GM12878 (cell line): ENCODE measurements around the gene HOXD12. TPM values are rescaled to one million over a fixed set of nuclear protein-coding genes. Genes with fewer than 3 reads are reported as not detected.

Experiments
- ATAC-seq: fragments of 200-7000 bp; cut with Tn5 transposase; 3 replicates; pipeline ENCODE4 v1.9.1; 2020; ENCODE audit warnings: mild to moderate bottlenecking, moderate library complexity
- BruUV-seq: library from RNA; stranded (reverse); fragments of 400-500 nt; replicated peaks from 2 replicates; lab custom pipeline; 2021; lab: Mats Ljungman, UMichigan
- CTCF ChIA-PET: fragments of 300-600 bp; sonication (Branson Sonifier 250); formaldehyde crosslinking; extraction: SDS; loops from one replicate; lab custom pipeline; 2021; ENCODE audit warnings: inconsistent platforms; lab: Yijun Ruan, JAX
- POLR2A ChIA-PET: fragments of 350-600 bp; formaldehyde crosslinking; extraction: SDS; loops from one replicate; lab custom pipeline; 2021; ENCODE audit warnings: inconsistent platforms; lab: Charles Lee
- RAD21 ChIA-PET: fragments of 300-600 bp; sonication (Branson Sonifier 250); formaldehyde crosslinking; loops from one replicate; lab custom pipeline; 2023; ENCODE audit warnings: antibody characterized with exemption; ENCODE audit not compliant: unreplicated experiment; lab: Charles Lee
- SMC1A ChIA-PET: fragments of 300-600 bp; sonication (Branson Sonifier 250); formaldehyde crosslinking; loops from one replicate; lab custom pipeline; 2023; ENCODE audit not compliant: unreplicated experiment, uncharacterized antibody; lab: Charles Lee
- DNase-seq: peaks from one replicate; pipeline ENCODE4 v3.0.0-alpha.2; 2011; ENCODE audit warnings: low read depth, low spot score
- FAIRE-seq: peaks from 3 replicates; lab custom pipeline; 2011; peaks lifted over from hg19 to GRCh38; lab: Jason Lieb, UNC
- H2AFZ ChIP-seq: 2 replicates; pipeline ENCODE4 v1.6.0; 2011; ENCODE audit warnings: low read depth, low read length, control low read depth; ENCODE audit not compliant: control insufficient read depth
- H3K27ac ChIP-seq: 2 replicates; pipeline ENCODE4 v1.5.1; 2011; ENCODE audit warnings: control low read depth; ENCODE audit not compliant: control insufficient read depth, insufficient read depth
- H3K27me3 ChIP-seq, 2 experiments: replicated peaks in 1 of 2; 2 replicates each; pipeline versions ENCODE4 v1.6.0 to v1.6.1; 2011; ENCODE audit warnings: low read length in 1 of 2; ENCODE audit not compliant: control insufficient read depth in 2 of 2, insufficient read depth in 2 of 2
- H3K36me3 ChIP-seq, 2 experiments: 2 replicates each; pipeline ENCODE4 v1.5.1; 2011; ENCODE audit warnings: low read length in 1 of 2; ENCODE audit not compliant: control insufficient read depth in 2 of 2, insufficient read depth in 2 of 2
- H3K4me1 ChIP-seq: 2 replicates; pipeline ENCODE4 v1.6.1; 2011; ENCODE audit warnings: mild to moderate bottlenecking, low read length, moderate library complexity, mixed read lengths; ENCODE audit not compliant: control insufficient read depth, insufficient read depth
- H3K4me2 ChIP-seq: 2 replicates; pipeline ENCODE4 v1.6.0; 2011; ENCODE audit warnings: control low read depth; ENCODE audit not compliant: control insufficient read depth, insufficient read depth
- H3K4me3 ChIP-seq: fragments of 200-600 bp; sonication (generic); 2 replicates; pipeline ENCODE4 v1.5.1; 2016
- H3K79me2 ChIP-seq: 2 replicates; pipeline ENCODE4 v1.6.0; 2011; ENCODE audit warnings: low read length; ENCODE audit not compliant: control insufficient read depth, insufficient read depth
- H3K9ac ChIP-seq: 2 replicates; pipeline ENCODE4 v1.8.0; 2011; ENCODE audit warnings: low read length, control low read depth, mixed read lengths; ENCODE audit not compliant: control insufficient read depth, insufficient read depth
- H3K9me3 ChIP-seq: replicated peaks from 3 replicates; pipeline ENCODE4 v1.5.1; 2011; ENCODE audit warnings: mild to moderate bottlenecking, low read length; ENCODE audit not compliant: control insufficient read depth, insufficient read depth
- H4K20me1 ChIP-seq: 2 replicates; pipeline ENCODE4 v1.6.0; 2011; ENCODE audit not compliant: control insufficient read depth, insufficient read depth
- CBX3 ChIP-seq: fragments of 200-600 bp; sonication (generic); IDR thresholded peaks from 2 replicates; pipeline ENCODE4 v1.6.1; 2016; ENCODE audit warnings: low read depth, borderline replicate concordance
- CEBPB ChIP-seq, 2 experiments: fragments of 150-350 bp in 1 of 2; IDR thresholded peaks; 2 replicates each; pipeline ENCODE4 v1.6.1; 2012 to 2014; ENCODE audit warnings: low read depth in 2 of 2, low read length in 2 of 2, borderline replicate concordance in 1 of 2, inconsistent platforms in 1 of 2
- GABPA ChIP-seq: IDR thresholded peaks from 2 replicates; pipeline ENCODE4 v1.6.1; 2014; ENCODE audit warnings: antibody characterized with exemption, low read depth, mild to moderate bottlenecking, inconsistent platforms
- HDGF ChIP-seq: fragments of 450-650 bp; IDR thresholded peaks from 2 replicates; pipeline ENCODE4 v1.6.1; 2016; ENCODE audit warnings: antibody characterized with exemption
- IRF4 ChIP-seq: IDR thresholded peaks from 2 replicates; pipeline ENCODE4 v1.6.1; 2011; ENCODE audit warnings: low read depth, low read length
- MEF2A ChIP-seq: IDR thresholded peaks from 2 replicates; pipeline ENCODE4 v1.6.1; 2011; ENCODE audit warnings: low read depth, mild to moderate bottlenecking, low read length, moderate library complexity; ENCODE audit not compliant: insufficient read depth
- MXI1 ChIP-seq: fragments of 150-350 bp; IDR thresholded peaks from 2 replicates; pipeline ENCODE4 v1.6.1; 2011; ENCODE audit warnings: low read depth, mild to moderate bottlenecking, inconsistent platforms, low read length, improper control_type of control experiment
- NFXL1 ChIP-seq: fragments of 450-650 bp; IDR thresholded peaks from 2 replicates; pipeline ENCODE4 v1.6.1; 2017; ENCODE audit warnings: antibody characterized with exemption, mild to moderate bottlenecking, borderline replicate concordance
- NR2F1 ChIP-seq: fragments of 450-650 bp; conservative IDR thresholded peaks from 2 replicates; pipeline ENCODE4 v1.6.1; 2017; ENCODE audit warnings: mild to moderate bottlenecking
- SPI1 ChIP-seq: IDR thresholded peaks from 2 replicates; pipeline ENCODE4 v1.6.1; 2011; ENCODE audit warnings: low read depth, mild to moderate bottlenecking, low read length, moderate library complexity, borderline replicate concordance; ENCODE audit not compliant: insufficient read depth
- WGBS: methylation state at CpG from one replicate; pipeline ENCODE4 v1.1.6; 2016; ENCODE audit warnings: low lambda C conversion rate; ENCODE audit not compliant: insufficient replicate concordance, insufficient coverage; ENCODE audit errors: missing lambda C conversion rate; 5-methylcytosine and 5-hydroxymethylcytosine counted together
- in situ Hi-C: fragments of 300-500 bp; cut with MboI; formaldehyde crosslinking; loops from 9 replicates; pipeline ENCODE4 v1.14.3; 2018; ENCODE audit warnings: mixed read lengths
- intact Hi-C: fragments of 100-400 bp; cut with micrococcal nuclease; formaldehyde crosslinking; loops from one replicate; pipeline ENCODE4 v1.14.2; 2022; ENCODE audit not compliant: unreplicated experiment
- polyA plus RNA-seq, 11 experiments: library from polyadenylated mRNA; depleted of rRNA in 4 of 11; unstranded in 6 of 11; stranded (reverse) in 5 of 11; fragments of >200 nt; fragmentation: Nextera tagmentation in 4 of 11; fragmentation: Illumina TruSeq in 1 of 11; extraction: Ambion mirVana in 4 of 11; extraction: Trizol in 1 of 11; gene quantifications; 1 replicate in 1 of 11; 2 replicates in 10 of 11; pipeline versions ENCODE4 v1.2.1 to v1.2.3, GENCODE V29; 2011 to 2016; ENCODE audit warnings: inconsistent platforms in 2 of 11, missing spikeins in 2 of 11, low read depth in 1 of 11
- total RNA-seq, 4 experiments: library from RNA; depleted of rRNA in 3 of 4; stranded (reverse); fragments of >200 nt in 3 of 4; fragmentation: Illumina TruSeq in 1 of 4; extraction: Trizol in 1 of 4; gene quantifications; 2 replicates each; pipeline versions ENCODE4 v1.2.1 to v1.2.3, GENCODE V29; 2013 to 2021
- TF ChIP-seq, protein P1 (sequence below): fragments of 450-650 bp; IDR thresholded peaks from 2 replicates; pipeline ENCODE4 v1.6.1; 2014; ENCODE audit warnings: mild to moderate bottlenecking
- TF ChIP-seq, protein P2 (sequence below): IDR thresholded peaks from 2 replicates; pipeline ENCODE4 v1.6.1; 2011; ENCODE audit warnings: low read depth, low read length, improper control_type of control experiment, borderline replicate concordance
- TF ChIP-seq, protein P3 (sequence below): fragments of 150-350 bp; IDR thresholded peaks from 2 replicates; pipeline ENCODE4 v1.6.1; 2016; ENCODE audit warnings: low read depth, low read length
- TF ChIP-seq, protein P4 (sequence below): fragments of 450-650 bp; IDR thresholded peaks from 2 replicates; pipeline ENCODE4 v1.6.1; 2018; ENCODE audit warnings: mild to moderate bottlenecking, low read depth, moderate library complexity; ENCODE audit not compliant: partially characterized antibody

Gene HOXD12
- total and polyA plus RNA-seq, 10 of the 15 experiments (the other 5 are each of a cell fraction or from before 2014, with no cell fraction given): not detected

DNA sequence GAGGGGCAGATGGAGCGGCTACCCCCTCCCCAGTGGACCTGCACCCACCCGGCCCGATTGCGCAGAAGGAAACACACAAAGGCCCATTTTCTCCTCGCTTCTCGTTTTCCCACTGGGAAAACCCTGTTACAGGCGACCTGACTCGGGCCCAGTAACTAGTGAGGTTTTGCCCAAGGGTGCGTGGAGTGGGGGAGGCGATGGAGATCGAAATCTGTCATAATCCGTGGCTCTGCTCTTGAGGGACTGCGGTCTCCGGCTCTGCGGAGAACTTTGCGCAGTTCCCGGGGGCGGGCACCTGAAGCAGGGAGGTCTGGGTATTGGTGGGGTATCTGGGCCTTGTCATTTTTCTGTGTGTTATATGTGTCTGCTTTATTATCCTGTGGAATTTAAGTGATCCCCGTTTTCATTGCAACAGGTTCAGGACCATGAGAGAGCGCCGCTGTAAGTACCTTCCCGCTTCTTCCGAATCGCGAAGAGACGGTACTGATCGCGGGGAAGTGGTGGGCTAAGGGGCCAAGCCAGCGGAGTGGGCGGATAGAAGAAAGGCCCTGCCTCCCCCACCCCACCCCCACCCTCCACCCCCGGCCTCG, 47.7 kb downstream of the HOXD12 start:
- POLR2A ChIA-PET: no interaction called here
- Histone ChIP-seq H3K27me3 (peaks cover 10 to 32% of the 10 kb centered on the region in 2 experiments), H3K4me1 (no peaks in the 10 kb centered on the region), H3K27ac (no peak overlapping the region), H2AFZ (no peak overlapping the region), H3K9me3 (no peaks in the 10 kb centered on the region), H3K36me3 (no peaks in the 10 kb centered on the region), H4K20me1 (no peaks in the 10 kb centered on the region), H3K9ac (no peak overlapping the region), H3K79me2 (no peaks in the 10 kb centered on the region), H3K4me2 (no peak overlapping the region), H3K4me3 (no peak overlapping the region)
- BruUV-seq: no TSS peak
- FAIRE-seq (no peak), ATAC-seq (no peak), DNase-seq (no peak)
- intact Hi-C loops: no loop called here
- SMC1A ChIA-PET: no interaction called here
- 43% methylated on average over 32 of the region's 32 CpGs for WGBS
- CTCF ChIA-PET: interaction anchor here (0.7 to 8.6 kb wide), 3 partner anchors 307 to 507 kb away, joined by 4 to 157 read pairs (median 39); no protein-coding TSS in a partner anchor
- in situ Hi-C loops: loop anchor here (25.0 kb wide), 1 partner anchor 1190 kb away; no protein-coding TSS in a partner anchor
- RAD21 ChIA-PET: no interaction called here
- TF ChIP-seq HDGF (no peak), CBX3 (no peak), MXI1 (no peak), CEBPB (IDR thresholded peaks at IDR 0.05; ENCODE audit: borderline replicate concordance in 1 of 2, low read depth in 2 of 2, low read length in 2 of 2) (no peak), GABPA (no peak), NR2F1 (no peak), SPI1 (no peak), NFXL1 (no peak), IRF4 (no peak), MEF2A (no peak)
- TF ChIP-seq, protein P1, sequence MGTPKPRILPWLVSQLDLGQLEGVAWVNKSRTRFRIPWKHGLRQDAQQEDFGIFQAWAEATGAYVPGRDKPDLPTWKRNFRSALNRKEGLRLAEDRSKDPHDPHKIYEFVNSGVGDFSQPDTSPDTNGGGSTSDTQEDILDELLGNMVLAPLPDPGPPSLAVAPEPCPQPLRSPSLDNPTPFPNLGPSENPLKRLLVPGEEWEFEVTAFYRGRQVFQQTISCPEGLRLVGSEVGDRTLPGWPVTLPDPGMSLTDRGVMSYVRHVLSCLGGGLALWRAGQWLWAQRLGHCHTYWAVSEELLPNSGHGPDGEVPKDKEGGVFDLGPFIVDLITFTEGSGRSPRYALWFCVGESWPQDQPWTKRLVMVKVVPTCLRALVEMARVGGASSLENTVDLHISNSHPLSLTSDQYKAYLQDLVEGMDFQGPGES: no peak
- TF ChIP-seq, protein P2, sequence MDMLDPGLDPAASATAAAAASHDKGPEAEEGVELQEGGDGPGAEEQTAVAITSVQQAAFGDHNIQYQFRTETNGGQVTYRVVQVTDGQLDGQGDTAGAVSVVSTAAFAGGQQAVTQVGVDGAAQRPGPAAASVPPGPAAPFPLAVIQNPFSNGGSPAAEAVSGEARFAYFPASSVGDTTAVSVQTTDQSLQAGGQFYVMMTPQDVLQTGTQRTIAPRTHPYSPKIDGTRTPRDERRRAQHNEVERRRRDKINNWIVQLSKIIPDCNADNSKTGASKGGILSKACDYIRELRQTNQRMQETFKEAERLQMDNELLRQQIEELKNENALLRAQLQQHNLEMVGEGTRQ: no peak
- TF ChIP-seq, protein P3, sequence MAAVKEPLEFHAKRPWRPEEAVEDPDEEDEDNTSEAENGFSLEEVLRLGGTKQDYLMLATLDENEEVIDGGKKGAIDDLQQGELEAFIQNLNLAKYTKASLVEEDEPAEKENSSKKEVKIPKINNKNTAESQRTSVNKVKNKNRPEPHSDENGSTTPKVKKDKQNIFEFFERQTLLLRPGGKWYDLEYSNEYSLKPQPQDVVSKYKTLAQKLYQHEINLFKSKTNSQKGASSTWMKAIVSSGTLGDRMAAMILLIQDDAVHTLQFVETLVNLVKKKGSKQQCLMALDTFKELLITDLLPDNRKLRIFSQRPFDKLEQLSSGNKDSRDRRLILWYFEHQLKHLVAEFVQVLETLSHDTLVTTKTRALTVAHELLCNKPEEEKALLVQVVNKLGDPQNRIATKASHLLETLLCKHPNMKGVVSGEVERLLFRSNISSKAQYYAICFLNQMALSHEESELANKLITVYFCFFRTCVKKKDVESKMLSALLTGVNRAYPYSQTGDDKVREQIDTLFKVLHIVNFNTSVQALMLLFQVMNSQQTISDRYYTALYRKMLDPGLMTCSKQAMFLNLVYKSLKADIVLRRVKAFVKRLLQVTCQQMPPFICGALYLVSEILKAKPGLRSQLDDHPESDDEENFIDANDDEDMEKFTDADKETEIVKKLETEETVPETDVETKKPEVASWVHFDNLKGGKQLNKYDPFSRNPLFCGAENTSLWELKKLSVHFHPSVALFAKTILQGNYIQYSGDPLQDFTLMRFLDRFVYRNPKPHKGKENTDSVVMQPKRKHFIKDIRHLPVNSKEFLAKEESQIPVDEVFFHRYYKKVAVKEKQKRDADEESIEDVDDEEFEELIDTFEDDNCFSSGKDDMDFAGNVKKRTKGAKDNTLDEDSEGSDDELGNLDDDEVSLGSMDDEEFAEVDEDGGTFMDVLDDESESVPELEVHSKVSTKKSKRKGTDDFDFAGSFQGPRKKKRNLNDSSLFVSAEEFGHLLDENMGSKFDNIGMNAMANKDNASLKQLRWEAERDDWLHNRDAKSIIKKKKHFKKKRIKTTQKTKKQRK: no peak
- TF ChIP-seq, protein P4, sequence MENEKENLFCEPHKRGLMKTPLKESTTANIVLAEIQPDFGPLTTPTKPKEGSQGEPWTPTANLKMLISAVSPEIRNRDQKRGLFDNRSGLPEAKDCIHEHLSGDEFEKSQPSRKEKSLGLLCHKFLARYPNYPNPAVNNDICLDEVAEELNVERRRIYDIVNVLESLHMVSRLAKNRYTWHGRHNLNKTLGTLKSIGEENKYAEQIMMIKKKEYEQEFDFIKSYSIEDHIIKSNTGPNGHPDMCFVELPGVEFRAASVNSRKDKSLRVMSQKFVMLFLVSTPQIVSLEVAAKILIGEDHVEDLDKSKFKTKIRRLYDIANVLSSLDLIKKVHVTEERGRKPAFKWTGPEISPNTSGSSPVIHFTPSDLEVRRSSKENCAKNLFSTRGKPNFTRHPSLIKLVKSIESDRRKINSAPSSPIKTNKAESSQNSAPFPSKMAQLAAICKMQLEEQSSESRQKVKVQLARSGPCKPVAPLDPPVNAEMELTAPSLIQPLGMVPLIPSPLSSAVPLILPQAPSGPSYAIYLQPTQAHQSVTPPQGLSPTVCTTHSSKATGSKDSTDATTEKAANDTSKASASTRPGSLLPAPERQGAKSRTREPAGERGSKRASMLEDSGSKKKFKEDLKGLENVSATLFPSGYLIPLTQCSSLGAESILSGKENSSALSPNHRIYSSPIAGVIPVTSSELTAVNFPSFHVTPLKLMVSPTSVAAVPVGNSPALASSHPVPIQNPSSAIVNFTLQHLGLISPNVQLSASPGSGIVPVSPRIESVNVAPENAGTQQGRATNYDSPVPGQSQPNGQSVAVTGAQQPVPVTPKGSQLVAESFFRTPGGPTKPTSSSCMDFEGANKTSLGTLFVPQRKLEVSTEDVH: no peak
